Activated CD4-positive, alpha-beta T cell treated with anti-CD3 and anti-CD28 coated beads for 1 hour (primary cell): ENCODE measurements around the gene RPS15.
"Not testable (repeated sequence)": the region's sequence is repeated elsewhere in the genome, so short reads cannot be mapped to it uniquely, and the experiment has no call there.

ENCODE experiments used
- DNase-seq: peaks from one replicate; pipeline ENCODE4 v3.0.0-alpha.2; 2020

The RPS15 gene

GRCh38 chr19:1437609-1438008, 587 bp upstream of the RPS15 start:
- no peak for DNase-seq

GRCh38 chr19:1438933-1439354, 748 bp downstream of the RPS15 start:
- DNase-seq: no peak

- not testable (repeated sequence) for DNase-seq
These were observed 1.6 kb downstream of the RPS15 start for GRCh38 chr19:1439525-1440417.

- DNase-seq: no peak
These were observed 2.2 kb downstream of the RPS15 start for GRCh38 chr19:1440418-1440801.

GRCh38 chr19:1441022-1441426, 2.8 kb downstream of the RPS15 start:
- no peak for DNase-seq

GRCh38 chr19:1441677-1442438, 3.7 kb downstream of the RPS15 start:
- no peak for DNase-seq

- DNase-seq: peak; percentile 61
These were observed 7.2 kb downstream of the RPS15 start for GRCh38 chr19:1445185-1445931.

- DNase-seq: no peak
These were observed 7.9 kb downstream of the RPS15 start for GRCh38 chr19:1445932-1446712.

- no peak for DNase-seq
These were observed 8.7 kb downstream of the RPS15 start for GRCh38 chr19:1446713-1447481.

GRCh38 chr19:1447504-1447903, 9.3 kb downstream of the RPS15 start:
- no peak for DNase-seq

- DNase-seq: no peak
These were observed 9.7 kb downstream of the RPS15 start for GRCh38 chr19:1447944-1448343.

GRCh38 chr19:1449467-1450442, 11.6 kb downstream of the RPS15 start, which contains the start of gene APC2:
APC2 (plus strand) TSS chr19:1450121; CDS start chr19:1453002, 2,881 bp downstream.
- no peak for DNase-seq

GRCh38 chr19:1450735-1451731, 12.8 kb downstream of the RPS15 start:
- no peak for DNase-seq

GRCh38 chr19:1451916-1452801, 14.0 kb downstream of the RPS15 start:
- DNase-seq: no peak

- no peak for DNase-seq
These were observed 14.8 kb downstream of the RPS15 start for GRCh38 chr19:1452802-1453524.

GRCh38 chr19:1453525-1454364, 15.5 kb downstream of the RPS15 start:
- no peak for DNase-seq
